GF-D8 (cell line): ENCODE data around the gene AKAP9.
"Not testable (repeated sequence)": the region's sequence is repeated elsewhere in the genome, so short reads cannot be mapped to it uniquely, and the experiment has no call there.

Source experiments
- DNase-seq: peaks from one replicate; lab custom pipeline; 2025; lab: John Stamatoyannopoulos, UW

Gene AKAP9

GRCh38 chr7:92013611-92014010 lies 72.9 kb downstream of the AKAP9 start:
- no peak for DNase-seq

GRCh38 chr7:92020636-92021035 lies 80.0 kb downstream of the AKAP9 start:
- DNase-seq, result no peak

- DNase-seq, result no peak
These were observed 84.6 kb downstream of the AKAP9 start for GRCh38 chr7:92025260-92025659.

DNA sequence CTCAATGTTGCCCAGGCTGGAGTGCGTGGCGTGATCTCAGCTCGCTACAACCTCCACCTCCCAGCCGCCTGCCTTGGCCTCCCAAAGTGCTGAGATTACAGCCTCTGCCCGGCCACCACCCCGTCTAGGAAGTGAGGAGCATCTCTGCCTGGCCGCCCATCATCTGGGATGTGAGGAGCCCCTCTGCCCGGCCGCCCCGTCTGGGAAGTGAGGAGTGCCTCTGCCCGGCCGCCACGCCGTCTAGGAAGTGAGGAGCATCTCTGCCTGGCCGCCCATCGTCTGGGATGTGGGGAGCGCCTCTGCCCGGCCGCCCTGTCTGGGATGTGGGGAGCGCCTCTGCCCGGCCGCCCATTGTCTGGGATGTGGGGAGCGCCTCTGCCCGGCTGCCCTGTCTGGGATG lies 86.0 kb downstream of the AKAP9 start:
- DNase-seq, result not testable (repeated sequence)

DNA sequence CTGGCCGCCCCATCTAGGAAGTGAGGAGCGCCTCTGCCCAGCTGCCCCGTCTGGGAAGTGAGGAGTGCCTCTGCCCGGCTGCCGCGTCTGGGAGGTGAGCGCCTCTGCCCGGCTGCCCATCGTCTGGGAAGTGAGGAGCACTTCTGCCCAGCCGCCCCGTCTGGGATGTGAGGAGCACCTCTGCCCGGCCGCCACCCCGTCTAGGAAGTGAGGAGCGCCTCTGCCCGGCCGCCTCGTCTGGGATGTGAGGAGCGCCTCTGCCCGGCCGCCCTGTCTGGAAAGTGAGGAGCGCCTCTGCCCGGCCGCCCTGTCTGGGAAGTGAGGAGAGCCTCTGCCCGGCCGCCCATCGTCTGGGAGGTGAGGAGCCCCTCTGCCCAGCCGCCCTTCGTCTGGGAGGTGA lies 86.5 kb downstream of the AKAP9 start:
- not testable (repeated sequence) for DNase-seq

DNA sequence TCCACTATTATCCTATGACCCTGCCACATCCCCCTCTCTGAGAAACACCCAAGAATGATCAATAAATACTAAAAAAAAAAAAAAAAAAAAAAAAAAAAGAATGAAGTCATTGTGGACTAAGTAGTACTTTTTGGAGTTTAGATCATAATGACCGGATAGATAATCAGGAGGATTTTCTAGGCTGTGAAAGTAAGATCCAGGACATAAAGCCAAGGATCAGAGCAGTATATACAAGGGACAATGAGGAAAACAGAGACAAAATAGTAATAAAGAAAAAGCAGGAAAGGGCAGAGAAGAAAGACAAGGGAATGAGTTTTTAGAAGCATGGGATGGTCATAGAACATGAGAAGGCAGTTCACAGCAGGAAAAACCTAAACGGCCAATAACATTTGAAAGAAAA lies 87.6 kb downstream of the AKAP9 start:
- no peak for DNase-seq

DNA sequence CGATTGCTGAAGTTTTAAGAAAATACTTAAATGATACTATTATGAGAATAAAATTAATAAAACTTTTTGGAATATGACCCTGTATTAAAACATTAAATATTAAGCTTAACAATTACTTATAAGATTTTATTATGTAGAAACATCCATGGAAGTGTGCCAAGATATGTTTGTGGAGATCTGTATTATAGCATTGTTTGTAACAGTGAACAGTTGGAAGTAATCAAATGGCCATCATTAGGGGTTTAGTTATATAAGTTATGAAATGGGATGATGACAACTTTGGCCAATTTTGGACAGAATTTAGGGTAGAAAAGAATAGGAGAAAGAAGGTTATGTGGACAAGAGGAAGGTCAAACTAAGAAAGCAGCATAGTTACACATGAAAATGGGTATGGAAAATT lies 88.0 kb downstream of the AKAP9 start:
- no peak for DNase-seq

GRCh38 chr7:92034116-92034515 lies 93.5 kb downstream of the AKAP9 start:
- DNase-seq, result no peak

GRCh38 chr7:92035576-92035975 lies 94.9 kb downstream of the AKAP9 start:
- no peak for DNase-seq

DNA sequence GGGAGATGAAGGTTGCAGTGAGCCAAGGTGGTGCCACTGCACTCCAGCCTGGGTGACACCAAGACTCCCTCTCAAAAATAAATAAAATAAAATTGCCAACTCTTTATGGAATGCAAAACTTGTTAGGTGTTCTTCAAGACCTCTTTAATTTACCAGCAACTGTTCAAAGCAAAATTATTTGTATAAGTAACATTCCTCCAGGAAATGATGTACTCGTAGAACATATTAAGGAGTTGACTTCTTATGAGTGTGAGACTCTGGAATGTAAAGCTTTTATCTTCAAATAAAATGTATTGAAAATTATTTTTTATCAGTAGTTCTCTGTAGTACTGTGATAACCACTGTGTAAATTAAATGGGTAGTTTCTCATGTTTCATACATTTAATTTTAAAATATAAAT lies 99.2 kb downstream of the AKAP9 start:
- no peak for DNase-seq

DNA sequence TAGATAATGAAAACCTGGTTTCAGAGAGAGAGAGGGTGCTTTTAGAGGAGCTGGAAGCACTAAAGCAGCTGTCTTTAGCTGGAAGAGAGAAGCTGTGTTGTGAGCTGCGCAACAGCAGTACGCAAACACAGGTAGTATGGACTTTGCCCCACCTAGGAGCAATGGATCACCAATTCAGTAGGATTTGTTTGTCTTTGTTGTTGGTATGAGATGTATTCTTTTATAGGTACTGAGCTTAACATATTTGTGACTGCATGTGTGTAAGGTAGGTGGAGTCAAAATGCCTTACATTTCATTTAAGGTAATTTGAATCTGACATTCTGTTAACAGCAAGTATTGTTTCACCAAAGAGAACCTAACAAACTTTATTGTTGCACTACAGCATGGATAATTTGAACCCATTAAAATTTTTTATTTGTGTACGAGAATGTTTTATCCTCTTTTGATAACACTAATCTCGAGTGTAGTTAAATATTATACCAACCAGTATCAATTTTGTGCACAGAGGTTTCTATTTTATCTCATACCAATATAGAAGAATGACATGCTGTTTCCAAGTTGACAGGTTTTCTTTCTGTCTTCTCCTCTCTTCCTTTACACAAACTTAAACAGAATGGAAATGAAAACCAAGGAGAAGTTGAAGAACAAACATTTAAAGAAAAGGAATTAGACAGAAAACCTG lies 101.5 kb downstream of the AKAP9 start:
- DNase-seq, result no peak

GRCh38 chr7:92043098-92043497 lies 102.4 kb downstream of the AKAP9 start:
- DNase-seq, result no peak

GRCh38 chr7:92043637-92044036 lies 103.0 kb downstream of the AKAP9 start:
- no peak for DNase-seq

DNA sequence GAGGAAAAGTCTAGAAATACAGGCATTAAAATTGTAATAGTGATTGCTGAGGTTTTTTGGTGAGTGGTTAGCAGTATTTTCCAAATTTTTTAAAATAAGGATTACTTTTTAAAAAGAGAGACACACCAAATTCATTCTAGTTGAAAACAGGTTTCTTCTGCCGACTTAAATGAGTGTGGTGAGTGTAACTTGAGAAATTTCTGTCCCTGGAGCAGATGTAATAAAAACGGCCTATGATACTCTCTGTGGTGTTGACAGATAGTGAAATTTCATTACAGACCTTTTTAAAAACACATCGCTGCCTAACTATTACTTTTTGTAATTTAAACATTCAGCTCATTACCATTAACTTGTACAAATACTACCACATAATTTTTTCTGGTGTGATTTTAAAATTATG lies 103.5 kb downstream of the AKAP9 start:
- DNase-seq, result no peak

- DNase-seq, result no peak
These were observed 104.3 kb downstream of the AKAP9 start for GRCh38 chr7:92044940-92045339.

DNA sequence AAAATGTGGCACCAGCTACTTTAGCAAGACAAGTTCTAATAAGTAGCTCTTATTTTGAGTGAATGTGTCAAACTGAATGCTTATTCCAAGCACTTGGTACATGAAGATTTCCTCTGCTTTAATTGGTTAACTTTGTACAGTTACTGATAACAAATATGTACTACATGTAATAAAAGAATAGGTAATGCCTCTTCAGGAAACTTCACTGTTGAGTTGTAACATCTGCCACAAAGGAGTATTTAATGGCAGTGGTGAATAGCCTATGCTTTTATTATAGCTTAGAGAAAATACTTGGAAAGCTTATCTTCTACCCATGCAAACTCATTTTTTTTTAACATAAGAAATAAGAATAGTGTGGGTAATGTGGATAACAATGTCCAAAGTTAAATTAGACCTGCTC lies 111.0 kb downstream of the AKAP9 start:
- DNase-seq, result no peak

DNA sequence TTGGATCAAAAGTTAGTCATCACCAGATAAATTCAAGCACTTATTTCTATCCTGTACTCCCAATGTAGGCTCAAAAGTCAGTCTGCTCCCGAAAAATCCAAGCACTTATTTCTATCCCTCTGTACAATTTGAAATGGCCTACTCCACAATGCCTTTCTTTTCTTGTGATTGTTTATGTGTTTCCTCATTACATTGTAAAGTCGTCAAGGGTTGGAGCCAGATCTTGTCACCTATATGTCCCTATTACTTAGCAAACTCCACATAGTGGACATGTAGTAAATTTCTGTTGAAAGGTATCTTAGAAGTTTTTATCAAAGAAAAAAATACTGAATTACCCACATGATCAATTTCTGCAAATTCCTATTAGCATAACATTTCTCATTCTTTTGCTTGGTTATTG lies 111.5 kb downstream of the AKAP9 start:
- no peak for DNase-seq

- DNase-seq, result no peak
These were observed 112.0 kb downstream of the AKAP9 start for GRCh38 chr7:92052684-92053083.

DNA sequence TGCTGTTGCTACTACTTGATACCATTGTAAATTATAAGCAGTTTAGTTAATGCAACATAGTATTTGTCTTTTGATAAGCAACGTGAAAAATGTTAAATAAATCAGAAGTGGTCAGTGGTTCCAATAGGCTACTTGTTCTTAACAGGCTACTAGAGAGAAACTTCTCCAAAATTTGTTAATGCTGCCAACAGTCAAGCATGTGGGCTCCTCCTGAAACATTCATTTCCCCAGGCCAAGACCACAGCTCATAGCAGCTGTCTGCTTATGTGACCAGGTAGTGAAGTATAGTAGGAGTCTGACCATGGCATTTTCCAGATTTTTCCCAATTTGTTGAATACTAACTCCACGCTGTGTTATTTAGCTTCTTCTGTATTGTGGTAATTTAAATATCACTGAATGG lies 112.7 kb downstream of the AKAP9 start:
- DNase-seq, result no peak

GRCh38 chr7:92056286-92056685 lies 115.6 kb downstream of the AKAP9 start:
- no peak for DNase-seq

GRCh38 chr7:92057375-92057774 lies 116.7 kb downstream of the AKAP9 start:
- DNase-seq, result no peak

GRCh38 chr7:92058040-92058439 lies 117.4 kb downstream of the AKAP9 start:
- DNase-seq, result peak; percentile 50

GRCh38 chr7:92058899-92059298 lies 118.2 kb downstream of the AKAP9 start:
- DNase-seq, result no peak

- no peak for DNase-seq
These were observed 120.5 kb downstream of the AKAP9 start for GRCh38 chr7:92061154-92061553.
